WTC11 (cell line): Measurements from ENCODE around the gene TMEM63C. TPM values are rescaled to one million over a fixed set of nuclear protein-coding genes. Genes with fewer than 3 reads are reported as not detected.

Experiments used
- ATAC-seq: fragments of 200-7000 bp; cut with Tn5 transposase; 2 replicates; pipeline ENCODE4 v1.10.0; 2021; ENCODE audit warnings: mild to moderate bottlenecking, moderate library complexity
- CTCF ChIA-PET: fragments of 300-600 bp; sonication (Branson Sonifier 250); formaldehyde crosslinking; loops from one replicate; lab custom pipeline; 2021; ENCODE audit warnings: antibody characterized with exemption; lab: Charles Lee
- POLR2A ChIA-PET: fragments of 350-600 bp; sonication (Branson Sonifier 250); formaldehyde crosslinking; loops from one replicate; lab custom pipeline; 2021; ENCODE audit warnings: antibody characterized with exemption; lab: Charles Lee
- DNase-seq: peaks from one replicate; pipeline ENCODE4 v3.0.0; 2021; ENCODE audit warnings: low spot score
- H3K27ac Mint-ChIP-seq: 2 replicates; pipeline ENCODE4 v1.8.0; 2021; ENCODE audit warnings: mixed read lengths
- H3K27me3 Mint-ChIP-seq: 2 replicates; pipeline ENCODE4 v1.8.0; 2021; ENCODE audit warnings: low read depth, mild to moderate bottlenecking, moderate library complexity, mixed read lengths
- H3K36me3 Mint-ChIP-seq: 2 replicates; pipeline ENCODE4 v1.8.0; 2021; ENCODE audit warnings: mixed read lengths
- H3K4me1 Mint-ChIP-seq: 2 replicates; pipeline ENCODE4 v1.8.0; 2022; ENCODE audit warnings: mixed read lengths
- H3K4me3 Mint-ChIP-seq: 2 replicates; pipeline ENCODE4 v1.8.0; 2021; ENCODE audit warnings: mild to moderate bottlenecking, moderate library complexity, mixed read lengths
- H3K9me3 Mint-ChIP-seq: 2 replicates; pipeline ENCODE4 v1.8.0; 2021; ENCODE audit warnings: mixed read lengths
- ATF3 ChIP-seq: sonication (generic); formaldehyde crosslinking; conservative IDR thresholded peaks from 2 replicates; pipeline ENCODE4 v1.8.1; 2022; ENCODE audit warnings: mild to moderate bottlenecking, missing genetic modification reagents
- CBFB ChIP-seq: sonication (generic); formaldehyde crosslinking; IDR thresholded peaks from 2 replicates; pipeline ENCODE4 v1.8.1; 2022; ENCODE audit warnings: mild to moderate bottlenecking, low read depth, missing genetic modification reagents
- ELF4 ChIP-seq: sonication (generic); formaldehyde crosslinking; IDR thresholded peaks from 2 replicates; pipeline ENCODE4 v1.8.1; 2022; ENCODE audit warnings: low read depth, mild to moderate bottlenecking, moderate library complexity, missing genetic modification reagents
- ESRRA ChIP-seq: sonication (generic); formaldehyde crosslinking; IDR thresholded peaks from 2 replicates; pipeline ENCODE4 v1.8.1; 2022; ENCODE audit warnings: mild to moderate bottlenecking, missing genetic modification reagents, borderline replicate concordance
- GABPB1 ChIP-seq: sonication (generic); formaldehyde crosslinking; IDR thresholded peaks from 2 replicates; pipeline ENCODE4 v1.8.1; 2023; ENCODE audit warnings: mild to moderate bottlenecking, missing genetic modification reagents
- HMGA2 ChIP-seq: fragments of 250-450 bp; sonication (Bioruptor Pico); IDR thresholded peaks from 2 replicates; pipeline ENCODE4 v1.4.0; 2021; ENCODE audit warnings: mild to moderate bottlenecking, moderate library complexity
- MYBL2 ChIP-seq: sonication (generic); formaldehyde crosslinking; IDR thresholded peaks from 2 replicates; pipeline ENCODE4 v1.8.1; 2023; ENCODE audit warnings: mild to moderate bottlenecking, moderate library complexity, missing genetic modification reagents
- NFATC4 ChIP-seq: fragments of 250-450 bp; sonication (Bioruptor Pico); IDR thresholded peaks from 2 replicates; pipeline ENCODE4 v1.9.0; 2021; ENCODE audit warnings: mild to moderate bottlenecking
- NFE2L1 ChIP-seq: sonication (generic); formaldehyde crosslinking; IDR thresholded peaks from 2 replicates; pipeline ENCODE4 v1.8.1; 2023; ENCODE audit warnings: missing genetic modification reagents
- NR3C1 ChIP-seq: sonication (generic); formaldehyde crosslinking; conservative IDR thresholded peaks from 2 replicates; pipeline ENCODE4 v1.8.1; 2023; ENCODE audit warnings: low read depth, mild to moderate bottlenecking, missing genetic modification reagents
- SMAD4 ChIP-seq: sonication (generic); formaldehyde crosslinking; IDR thresholded peaks from 2 replicates; pipeline ENCODE4 v1.8.0; 2022; ENCODE audit warnings: mild to moderate bottlenecking, missing genetic modification reagents
- ZNF138 ChIP-seq: sonication (generic); formaldehyde crosslinking; conservative IDR thresholded peaks from 2 replicates; pipeline ENCODE4 v1.8.1; 2022; ENCODE audit warnings: mild to moderate bottlenecking, moderate library complexity, missing genetic modification reagents
- ZNF232 ChIP-seq: sonication (generic); formaldehyde crosslinking; IDR thresholded peaks from 2 replicates; pipeline ENCODE4 v1.8.0; 2022; ENCODE audit warnings: mild to moderate bottlenecking, missing genetic modification reagents
- ZNF263 ChIP-seq: sonication (generic); formaldehyde crosslinking; IDR thresholded peaks from 2 replicates; pipeline ENCODE4 v1.8.1; 2022; ENCODE audit warnings: low read depth, mild to moderate bottlenecking, moderate library complexity, missing genetic modification reagents
- ZNF512 ChIP-seq: sonication (generic); formaldehyde crosslinking; IDR thresholded peaks from 2 replicates; pipeline ENCODE4 v1.8.1; 2022; ENCODE audit warnings: missing genetic modification reagents, borderline replicate concordance
- ZNF671 ChIP-seq: fragments of 250-450 bp; sonication (Bioruptor Pico); IDR thresholded peaks from 2 replicates; pipeline ENCODE4 v1.8.0; 2021; ENCODE audit warnings: mild to moderate bottlenecking
- total RNA-seq: library from RNA; stranded (reverse); gene quantifications from 3 replicates; pipeline ENCODE4 v1.2.3, GENCODE V29; 2021
- TF ChIP-seq, protein P1 (sequence below): sonication (generic); formaldehyde crosslinking; IDR thresholded peaks from 2 replicates; pipeline ENCODE4 v1.8.1; 2022; ENCODE audit warnings: mild to moderate bottlenecking, missing genetic modification reagents, moderate library complexity, borderline replicate concordance
- TF ChIP-seq, protein P2 (sequence below): fragments of 250-450 bp; sonication (Bioruptor Pico); IDR thresholded peaks from 2 replicates; pipeline ENCODE4 v2.1.2; 2022; ENCODE audit warnings: mild to moderate bottlenecking, moderate library complexity
- TF ChIP-seq, protein P3 (sequence below): sonication (generic); formaldehyde crosslinking; IDR thresholded peaks from 2 replicates; pipeline ENCODE4 v1.8.1; 2022; ENCODE audit warnings: mild to moderate bottlenecking, moderate library complexity, missing genetic modification reagents
- TF ChIP-seq, protein P4 (sequence below): sonication (generic); formaldehyde crosslinking; IDR thresholded peaks from 2 replicates; pipeline ENCODE4 v1.8.0; 2022; ENCODE audit warnings: mild to moderate bottlenecking, missing genetic modification reagents
- TF ChIP-seq, protein P5 (sequence below): sonication (generic); formaldehyde crosslinking; IDR thresholded peaks from 2 replicates; pipeline ENCODE4 v1.8.1; 2023; ENCODE audit warnings: mild to moderate bottlenecking, missing genetic modification reagents, borderline replicate concordance
- TF ChIP-seq, protein P6 (sequence below): sonication (generic); formaldehyde crosslinking; IDR thresholded peaks from 2 replicates; pipeline ENCODE4 v1.8.0; 2022; ENCODE audit warnings: mild to moderate bottlenecking, missing genetic modification reagents
- TF ChIP-seq, protein P7 (sequence below): sonication (generic); formaldehyde crosslinking; IDR thresholded peaks from 2 replicates; pipeline ENCODE4 v1.8.0; 2022; ENCODE audit warnings: mild to moderate bottlenecking, missing genetic modification reagents

Gene TMEM63C
- total RNA-seq, 1 experiment from 2014 or later = 8.8 TPM

GRCh38 chr14:77187649-77188012 lies 6.0 kb downstream of the TMEM63C start:
- Mint-ChIP-seq H3K4me3 (no peak overlapping the region), H3K9me3 (no peaks in the 10 kb centered on the region), H3K27ac (no peak overlapping the region), H3K36me3 (no peaks in the 10 kb centered on the region), H3K27me3 (peaks cover 7% of the 10 kb centered on the region), H3K4me1 (peaks cover 9% of the 10 kb centered on the region)
- no peak for TF ChIP-seq ESRRA (CRISPR knock-in tag)
- no peak for TF ChIP-seq HMGA2 (CRISPR knock-in tag)
- TF ChIP-seq MYBL2 (CRISPR knock-in tag) = no peak
- no peak for TF ChIP-seq ZNF512
- no peak for TF ChIP-seq ZNF263 (CRISPR knock-in tag)
- no peak for TF ChIP-seq NFATC4 (CRISPR knock-in tag)
- TF ChIP-seq, protein P1, sequence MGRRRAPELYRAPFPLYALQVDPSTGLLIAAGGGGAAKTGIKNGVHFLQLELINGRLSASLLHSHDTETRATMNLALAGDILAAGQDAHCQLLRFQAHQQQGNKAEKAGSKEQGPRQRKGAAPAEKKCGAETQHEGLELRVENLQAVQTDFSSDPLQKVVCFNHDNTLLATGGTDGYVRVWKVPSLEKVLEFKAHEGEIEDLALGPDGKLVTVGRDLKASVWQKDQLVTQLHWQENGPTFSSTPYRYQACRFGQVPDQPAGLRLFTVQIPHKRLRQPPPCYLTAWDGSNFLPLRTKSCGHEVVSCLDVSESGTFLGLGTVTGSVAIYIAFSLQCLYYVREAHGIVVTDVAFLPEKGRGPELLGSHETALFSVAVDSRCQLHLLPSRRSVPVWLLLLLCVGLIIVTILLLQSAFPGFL (CRISPR knock-in tag) = no peak
- TF ChIP-seq SMAD4 (CRISPR knock-in tag) = no peak
- TF ChIP-seq, protein P2, sequence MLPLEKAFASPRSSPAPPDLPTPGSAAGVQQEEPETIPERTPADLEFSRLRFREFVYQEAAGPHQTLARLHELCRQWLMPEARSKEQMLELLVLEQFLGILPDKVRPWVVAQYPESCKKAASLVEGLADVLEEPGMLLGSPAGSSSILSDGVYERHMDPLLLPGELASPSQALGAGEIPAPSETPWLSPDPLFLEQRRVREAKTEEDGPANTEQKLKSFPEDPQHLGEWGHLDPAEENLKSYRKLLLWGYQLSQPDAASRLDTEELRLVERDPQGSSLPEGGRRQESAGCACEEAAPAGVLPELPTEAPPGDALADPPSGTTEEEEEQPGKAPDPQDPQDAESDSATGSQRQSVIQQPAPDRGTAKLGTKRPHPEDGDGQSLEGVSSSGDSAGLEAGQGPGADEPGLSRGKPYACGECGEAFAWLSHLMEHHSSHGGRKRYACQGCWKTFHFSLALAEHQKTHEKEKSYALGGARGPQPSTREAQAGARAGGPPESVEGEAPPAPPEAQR = no peak
- TF ChIP-seq, protein P3, sequence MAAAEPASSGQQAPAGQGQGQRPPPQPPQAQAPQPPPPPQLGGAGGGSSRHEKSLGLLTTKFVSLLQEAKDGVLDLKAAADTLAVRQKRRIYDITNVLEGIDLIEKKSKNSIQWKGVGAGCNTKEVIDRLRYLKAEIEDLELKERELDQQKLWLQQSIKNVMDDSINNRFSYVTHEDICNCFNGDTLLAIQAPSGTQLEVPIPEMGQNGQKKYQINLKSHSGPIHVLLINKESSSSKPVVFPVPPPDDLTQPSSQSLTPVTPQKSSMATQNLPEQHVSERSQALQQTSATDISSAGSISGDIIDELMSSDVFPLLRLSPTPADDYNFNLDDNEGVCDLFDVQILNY = no peak
- TF ChIP-seq ZNF232 (CRISPR knock-in tag) = no peak
- TF ChIP-seq ZNF138 (CRISPR knock-in tag) = no peak
- no peak for TF ChIP-seq GABPB1 (CRISPR knock-in tag)
- TF ChIP-seq, protein P4, sequence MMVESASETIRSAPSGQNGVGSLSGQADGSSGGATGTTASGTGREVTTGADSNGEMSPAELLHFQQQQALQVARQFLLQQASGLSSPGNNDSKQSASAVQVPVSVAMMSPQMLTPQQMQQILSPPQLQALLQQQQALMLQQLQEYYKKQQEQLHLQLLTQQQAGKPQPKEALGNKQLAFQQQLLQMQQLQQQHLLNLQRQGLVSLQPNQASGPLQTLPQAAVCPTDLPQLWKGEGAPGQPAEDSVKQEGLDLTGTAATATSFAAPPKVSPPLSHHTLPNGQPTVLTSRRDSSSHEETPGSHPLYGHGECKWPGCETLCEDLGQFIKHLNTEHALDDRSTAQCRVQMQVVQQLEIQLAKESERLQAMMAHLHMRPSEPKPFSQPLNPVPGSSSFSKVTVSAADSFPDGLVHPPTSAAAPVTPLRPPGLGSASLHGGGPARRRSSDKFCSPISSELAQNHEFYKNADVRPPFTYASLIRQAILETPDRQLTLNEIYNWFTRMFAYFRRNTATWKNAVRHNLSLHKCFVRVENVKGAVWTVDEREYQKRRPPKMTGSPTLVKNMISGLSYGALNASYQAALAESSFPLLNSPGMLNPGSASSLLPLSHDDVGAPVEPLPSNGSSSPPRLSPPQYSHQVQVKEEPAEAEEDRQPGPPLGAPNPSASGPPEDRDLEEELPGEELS = no peak
- no peak for TF ChIP-seq ATF3 (CRISPR knock-in tag)
- TF ChIP-seq ZNF671 (CRISPR knock-in tag) = no peak
- TF ChIP-seq ELF4 (CRISPR knock-in tag) = no peak
- no peak for TF ChIP-seq NR3C1 (CRISPR knock-in tag)
- ChIA-PET CTCF (interaction anchor here (1.8 to 3.3 kb wide), 2 partner anchors 11 to 26 kb away, joined by 5 to 16 read pairs; no protein-coding TSS in a partner anchor), POLR2A (interaction anchor here (1.0 to 1.4 kb wide), 2 partner anchors 26 to 29 kb away, joined by 3 read pairs; no protein-coding TSS in a partner anchor)
- DNase-seq = no peak
- no peak for ATAC-seq

DNA sequence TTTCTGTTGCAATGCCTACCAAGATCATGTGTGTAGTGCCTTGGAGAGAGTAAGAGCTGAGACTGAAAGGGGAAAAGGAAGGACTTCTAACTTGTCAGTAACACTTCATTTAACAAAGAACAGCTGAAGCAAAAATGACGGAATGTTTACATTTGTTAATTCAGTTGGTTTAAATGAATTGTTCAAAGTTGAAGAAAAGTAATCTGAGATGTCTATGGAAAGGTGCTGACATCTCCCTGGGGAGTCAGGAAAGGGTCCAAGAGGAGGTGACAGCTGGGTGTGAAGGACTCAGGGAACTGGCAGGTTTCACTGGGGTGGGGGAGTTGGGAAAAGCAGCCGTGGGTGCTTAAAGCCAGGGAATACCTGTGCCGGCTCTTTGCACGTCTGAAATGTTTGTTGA lies 7.9 kb downstream of the TMEM63C start:
- no peaks in the 10 kb centered on the region for H3K9me3 Mint-ChIP-seq
- no peak overlapping the region for H3K27ac Mint-ChIP-seq
- POLR2A ChIA-PET = no interaction called here
- ATAC-seq = no peak
- peaks cover 9% of the 10 kb centered on the region for H3K4me1 Mint-ChIP-seq
- TF ChIP-seq NFE2L1 (CRISPR knock-in tag) (no peak), ZNF263 (CRISPR knock-in tag) (no peak), CBFB (CRISPR knock-in tag) (no peak), NFATC4 (CRISPR knock-in tag) (no peak), SMAD4 (CRISPR knock-in tag) (no peak)
- TF ChIP-seq, protein P5, sequence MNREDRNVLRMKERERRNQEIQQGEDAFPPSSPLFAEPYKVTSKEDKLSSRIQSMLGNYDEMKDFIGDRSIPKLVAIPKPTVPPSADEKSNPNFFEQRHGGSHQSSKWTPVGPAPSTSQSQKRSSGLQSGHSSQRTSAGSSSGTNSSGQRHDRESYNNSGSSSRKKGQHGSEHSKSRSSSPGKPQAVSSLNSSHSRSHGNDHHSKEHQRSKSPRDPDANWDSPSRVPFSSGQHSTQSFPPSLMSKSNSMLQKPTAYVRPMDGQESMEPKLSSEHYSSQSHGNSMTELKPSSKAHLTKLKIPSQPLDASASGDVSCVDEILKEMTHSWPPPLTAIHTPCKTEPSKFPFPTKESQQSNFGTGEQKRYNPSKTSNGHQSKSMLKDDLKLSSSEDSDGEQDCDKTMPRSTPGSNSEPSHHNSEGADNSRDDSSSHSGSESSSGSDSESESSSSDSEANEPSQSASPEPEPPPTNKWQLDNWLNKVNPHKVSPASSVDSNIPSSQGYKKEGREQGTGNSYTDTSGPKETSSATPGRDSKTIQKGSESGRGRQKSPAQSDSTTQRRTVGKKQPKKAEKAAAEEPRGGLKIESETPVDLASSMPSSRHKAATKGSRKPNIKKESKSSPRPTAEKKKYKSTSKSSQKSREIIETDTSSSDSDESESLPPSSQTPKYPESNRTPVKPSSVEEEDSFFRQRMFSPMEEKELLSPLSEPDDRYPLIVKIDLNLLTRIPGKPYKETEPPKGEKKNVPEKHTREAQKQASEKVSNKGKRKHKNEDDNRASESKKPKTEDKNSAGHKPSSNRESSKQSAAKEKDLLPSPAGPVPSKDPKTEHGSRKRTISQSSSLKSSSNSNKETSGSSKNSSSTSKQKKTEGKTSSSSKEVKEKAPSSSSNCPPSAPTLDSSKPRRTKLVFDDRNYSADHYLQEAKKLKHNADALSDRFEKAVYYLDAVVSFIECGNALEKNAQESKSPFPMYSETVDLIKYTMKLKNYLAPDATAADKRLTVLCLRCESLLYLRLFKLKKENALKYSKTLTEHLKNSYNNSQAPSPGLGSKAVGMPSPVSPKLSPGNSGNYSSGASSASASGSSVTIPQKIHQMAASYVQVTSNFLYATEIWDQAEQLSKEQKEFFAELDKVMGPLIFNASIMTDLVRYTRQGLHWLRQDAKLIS (CRISPR knock-in tag) = no peak
- TF ChIP-seq, protein P6, sequence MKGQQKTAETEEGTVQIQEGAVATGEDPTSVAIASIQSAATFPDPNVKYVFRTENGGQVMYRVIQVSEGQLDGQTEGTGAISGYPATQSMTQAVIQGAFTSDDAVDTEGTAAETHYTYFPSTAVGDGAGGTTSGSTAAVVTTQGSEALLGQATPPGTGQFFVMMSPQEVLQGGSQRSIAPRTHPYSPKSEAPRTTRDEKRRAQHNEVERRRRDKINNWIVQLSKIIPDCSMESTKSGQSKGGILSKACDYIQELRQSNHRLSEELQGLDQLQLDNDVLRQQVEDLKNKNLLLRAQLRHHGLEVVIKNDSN (CRISPR knock-in tag) = no peak
- TF ChIP-seq, protein P7, sequence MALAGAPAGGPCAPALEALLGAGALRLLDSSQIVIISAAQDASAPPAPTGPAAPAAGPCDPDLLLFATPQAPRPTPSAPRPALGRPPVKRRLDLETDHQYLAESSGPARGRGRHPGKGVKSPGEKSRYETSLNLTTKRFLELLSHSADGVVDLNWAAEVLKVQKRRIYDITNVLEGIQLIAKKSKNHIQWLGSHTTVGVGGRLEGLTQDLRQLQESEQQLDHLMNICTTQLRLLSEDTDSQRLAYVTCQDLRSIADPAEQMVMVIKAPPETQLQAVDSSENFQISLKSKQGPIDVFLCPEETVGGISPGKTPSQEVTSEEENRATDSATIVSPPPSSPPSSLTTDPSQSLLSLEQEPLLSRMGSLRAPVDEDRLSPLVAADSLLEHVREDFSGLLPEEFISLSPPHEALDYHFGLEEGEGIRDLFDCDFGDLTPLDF = no peak
- no peaks in the 10 kb centered on the region for H3K36me3 Mint-ChIP-seq
- DNase-seq = no peak
- CTCF ChIA-PET = interaction anchor here (1.2 to 3.3 kb wide), 5 partner anchors 9 to 38 kb away, joined by 3 to 16 read pairs (median 5); no protein-coding TSS in a partner anchor
- no peaks in the 10 kb centered on the region for H3K27me3 Mint-ChIP-seq
- no peak overlapping the region for H3K4me3 Mint-ChIP-seq
